ENCODE measurements around the gene ANKS3.

GRCh38 chr16:4700997-4701743 lies 32.9 kb downstream of the ANKS3 start:
- TF ChIP-seq EZH2phosphoT487 (conservative IDR thresholded peaks at IDR 0.05; ENCODE audit: low read length) = no peak
- TF ChIP-seq, protein P1, sequence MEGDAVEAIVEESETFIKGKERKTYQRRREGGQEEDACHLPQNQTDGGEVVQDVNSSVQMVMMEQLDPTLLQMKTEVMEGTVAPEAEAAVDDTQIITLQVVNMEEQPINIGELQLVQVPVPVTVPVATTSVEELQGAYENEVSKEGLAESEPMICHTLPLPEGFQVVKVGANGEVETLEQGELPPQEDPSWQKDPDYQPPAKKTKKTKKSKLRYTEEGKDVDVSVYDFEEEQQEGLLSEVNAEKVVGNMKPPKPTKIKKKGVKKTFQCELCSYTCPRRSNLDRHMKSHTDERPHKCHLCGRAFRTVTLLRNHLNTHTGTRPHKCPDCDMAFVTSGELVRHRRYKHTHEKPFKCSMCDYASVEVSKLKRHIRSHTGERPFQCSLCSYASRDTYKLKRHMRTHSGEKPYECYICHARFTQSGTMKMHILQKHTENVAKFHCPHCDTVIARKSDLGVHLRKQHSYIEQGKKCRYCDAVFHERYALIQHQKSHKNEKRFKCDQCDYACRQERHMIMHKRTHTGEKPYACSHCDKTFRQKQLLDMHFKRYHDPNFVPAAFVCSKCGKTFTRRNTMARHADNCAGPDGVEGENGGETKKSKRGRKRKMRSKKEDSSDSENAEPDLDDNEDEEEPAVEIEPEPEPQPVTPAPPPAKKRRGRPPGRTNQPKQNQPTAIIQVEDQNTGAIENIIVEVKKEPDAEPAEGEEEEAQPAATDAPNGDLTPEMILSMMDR (IDR thresholded peaks at IDR 0.05; ENCODE audit: insufficient read depth, low read length, poor library complexity, severe bottlenecking) = no peak

Measured in SU-DHL-6 (cell line).